HepG2 (cell line): Measurements from ENCODE around the gene TEAD3. TPM values are rescaled to one million over a fixed set of nuclear protein-coding genes. Genes with fewer than 3 reads are reported as not detected.

Source experiments
- ARNT ChIP-seq: fragments of 450-650 bp; IDR thresholded peaks from 2 replicates; pipeline ENCODE4 v1.6.1; 2017
- DNMT1 ChIP-seq: sonication (generic); formaldehyde crosslinking; IDR thresholded peaks from 2 replicates; pipeline ENCODE4 v1.5.1; 2020; ENCODE audit warnings: mild to moderate bottlenecking, missing genetic modification reagents
- FOXP4 ChIP-seq: sonication (generic); formaldehyde crosslinking; IDR thresholded peaks from 2 replicates; pipeline ENCODE4 v1.4.0; 2020; ENCODE audit warnings: missing genetic modification reagents
- GATA4 ChIP-seq: sonication (generic); IDR thresholded peaks from 2 replicates; pipeline ENCODE4 v1.6.1; 2016; ENCODE audit warnings: antibody characterized with exemption, low read depth, borderline replicate concordance
- HOMEZ ChIP-seq: IDR thresholded peaks from 2 replicates; pipeline ENCODE4 v1.6.1; 2016; ENCODE audit warnings: low read depth
- LRRFIP1 ChIP-seq: sonication (generic); formaldehyde crosslinking; conservative IDR thresholded peaks from 2 replicates; pipeline ENCODE4 v1.4.0; 2020; ENCODE audit warnings: missing genetic modification reagents
- MAZ ChIP-seq, 2 experiments: sonication (generic) in 1 of 2; formaldehyde crosslinking in 1 of 2; IDR thresholded peaks; 2 replicates each; pipeline versions ENCODE4 v1.5.0 to v1.6.1; 2012 to 2020; ENCODE audit warnings: low read depth in 2 of 2, mild to moderate bottlenecking in 2 of 2, borderline replicate concordance in 1 of 2, improper control_type of control experiment in 1 of 2, low read length in 1 of 2, missing genetic modification reagents in 1 of 2, moderate library complexity in 1 of 2
- NFE2 ChIP-seq: sonication (generic); formaldehyde crosslinking; IDR thresholded peaks from 2 replicates; pipeline ENCODE4 v1.4.0; 2020; ENCODE audit warnings: missing genetic modification reagents
- RXRA ChIP-seq: sonication (generic); formaldehyde crosslinking; IDR thresholded peaks from 2 replicates; pipeline ENCODE4 v1.5.1; 2020; ENCODE audit warnings: missing genetic modification reagents
- RXRB ChIP-seq: IDR thresholded peaks from 2 replicates; pipeline ENCODE4 v1.6.1; 2016; ENCODE audit warnings: borderline replicate concordance, missing genetic modification reagents, missing compliant biosample characterization
- SMYD3 ChIP-seq: sonication (generic); formaldehyde crosslinking; IDR thresholded peaks from 2 replicates; pipeline ENCODE4 v1.8.1; 2023; ENCODE audit warnings: mild to moderate bottlenecking, missing genetic modification reagents
- SRSF4 ChIP-seq: fragments of 200-400 bp; formaldehyde crosslinking; IDR thresholded peaks from one replicate; pipeline ENCODE4 v1.6.1; 2018; ENCODE audit warnings: mild to moderate bottlenecking, low read depth, low read length, moderate library complexity; ENCODE audit not compliant: poor library complexity, severe bottlenecking
- ZFY ChIP-seq: sonication (generic); formaldehyde crosslinking; IDR thresholded peaks from 2 replicates; pipeline ENCODE4 v1.4.0; 2020; ENCODE audit warnings: missing genetic modification reagents
- ZMAT3 ChIP-seq: sonication (generic); formaldehyde crosslinking; conservative IDR thresholded peaks from 2 replicates; pipeline ENCODE4 v1.7.0; 2021; ENCODE audit warnings: missing genetic modification reagents
- ZNF17 ChIP-seq: sonication (generic); formaldehyde crosslinking; IDR thresholded peaks from 2 replicates; pipeline ENCODE4 v1.5.0; 2020; ENCODE audit warnings: mild to moderate bottlenecking, missing genetic modification reagents
- ZNF362 ChIP-seq: sonication (generic); formaldehyde crosslinking; IDR thresholded peaks from 2 replicates; pipeline ENCODE4 v1.4.0; 2020; ENCODE audit warnings: missing genetic modification reagents, mild to moderate bottlenecking, borderline replicate concordance
- ZNF546 ChIP-seq: sonication (generic); formaldehyde crosslinking; conservative IDR thresholded peaks from 2 replicates; pipeline ENCODE4 v1.8.1; 2023; ENCODE audit warnings: mild to moderate bottlenecking, missing genetic modification reagents
- ZNF724P ChIP-seq: sonication (generic); formaldehyde crosslinking; IDR thresholded peaks from 2 replicates; pipeline ENCODE4 v1.8.0; 2022; ENCODE audit warnings: missing genetic modification reagents, borderline replicate concordance
- polyA plus RNA-seq, 8 experiments: library from polyadenylated mRNA; depleted of rRNA in 3 of 8; stranded (reverse) in 7 of 8; unstranded in 1 of 8; fragments of >200 nt; fragmentation: Illumina TruSeq in 4 of 8; extraction: Trizol in 4 of 8; gene quantifications; 2 replicates each; pipeline versions ENCODE4 v1.2.1 to v1.2.3, GENCODE V29; 2011 to 2016; ENCODE audit warnings: low read depth in 4 of 8, missing spikeins in 1 of 8, mixed read lengths in 1 of 8; ENCODE audit not compliant: insufficient read depth in 1 of 8
- total RNA-seq, 5 experiments: library from RNA; depleted of rRNA; stranded (reverse); fragments of >200 nt; fragmentation: Illumina TruSeq; extraction: Trizol; gene quantifications; 2 replicates each; pipeline ENCODE4 v1.2.3, GENCODE V29; 2016; ENCODE audit warnings: low read depth in 1 of 5

The TEAD3 gene
- total and polyA plus RNA-seq, 2 of the 13 experiments (the other 11 are each of a cell fraction or from before 2014, with no cell fraction given) = 15.1 to 16.5 TPM

GRCh38 chr6:35497571-35498421 is 917 bp upstream of the TEAD3 start (continued):
- TF ChIP-seq ZNF17 (CRISPR knock-in tag) = peak; percentile 55; the same call in 1 of the 2 replicates
- no peak; the same call in 1 of the 2 replicates for TF ChIP-seq SMYD3
- no peak for TF ChIP-seq ARNT
- peak; percentile 52; the same call in 1 of the 2 replicates for TF ChIP-seq RXRA (CRISPR knock-in tag)
- no peak for TF ChIP-seq GATA4
- peak; percentile 8; the same call in 1 of the 2 replicates for TF ChIP-seq FOXP4 (CRISPR knock-in tag)
- TF ChIP-seq ZNF546 = peak; percentile 92; the same call in 1 of the 2 replicates
- peak; percentile 36; the same call in 1 of the 2 replicates for TF ChIP-seq MAZ (IDR thresholded peaks at IDR 0.05; ENCODE audit: borderline replicate concordance, low read depth, low read length)
- peak; percentile 49 for TF ChIP-seq MAZ (CRISPR knock-in tag; IDR thresholded peaks at IDR 0.05; ENCODE audit: low read depth)
- TF ChIP-seq DNMT1 = peak; percentile 74
- TF ChIP-seq ZNF724P (CRISPR knock-in tag) = 0 out of 2 replicates have a peak, but pooled peaks have one; percentile 65
- no peak for TF ChIP-seq HOMEZ (CRISPR knock-in tag)
- TF ChIP-seq NFE2 (CRISPR knock-in tag) = no peak
- no peak for TF ChIP-seq LRRFIP1 (CRISPR knock-in tag)
- TF ChIP-seq RXRB = peak; percentile 49
- peak; percentile 97 for TF ChIP-seq ZMAT3
- no peak for TF ChIP-seq SRSF4
- TF ChIP-seq ZNF362 (CRISPR knock-in tag) = peak; percentile 45; the same call in 1 of the 2 replicates
- TF ChIP-seq ZFY (CRISPR knock-in tag) = peak; percentile 85
